B cell (primary cell): Measurements from ENCODE around the gene IGSF9.

Experiments
- CTCF ChIP-seq: fragments of 200-600 bp; IDR thresholded peaks from one replicate; pipeline ENCODE4 v1.8.0; 2022; ENCODE audit warnings: antibody characterized with exemption, mild to moderate bottlenecking
- EZH2 ChIP-seq: IDR thresholded peaks from 2 replicates; pipeline ENCODE4 v1.6.1; 2012; ENCODE audit warnings: borderline replicate concordance, low read depth, mild to moderate bottlenecking, moderate library complexity, low read length; ENCODE audit not compliant: insufficient read depth, poor library complexity, severe bottlenecking

- TF ChIP-seq CTCF (no peak), EZH2 (no peak)
Observed at GRCh38 chr1:159983681-159984080, 38.3 kb upstream of the IGSF9 start.
